GM21367 (cell line): ENCODE measurements around the gene GPHA2.

Source experiments
- ATAC-seq: cut with Tn5 transposase; IDR thresholded peaks from one replicate; pipeline ENCODE4 v1.9.1; 2021; ENCODE audit not compliant: unreplicated experiment

Gene GPHA2

DNA sequence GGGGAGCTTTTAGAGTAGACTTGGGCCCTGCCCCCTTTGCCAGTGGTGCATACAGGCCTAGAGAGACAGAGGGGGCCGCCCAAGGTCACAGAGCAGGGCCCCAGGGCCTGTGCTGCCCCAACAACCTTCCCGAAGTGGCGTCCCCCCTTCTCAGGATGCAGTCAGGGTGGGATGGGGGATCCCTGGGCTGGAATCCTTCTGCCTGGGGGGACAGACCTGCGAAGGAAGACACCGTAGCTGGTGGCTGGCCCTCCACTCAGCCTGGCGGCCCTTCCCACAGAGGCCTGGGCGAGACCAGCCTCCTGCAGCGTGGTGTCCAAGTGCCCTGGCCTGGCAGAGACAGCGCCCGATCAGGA lies 42.9 kb downstream of the GPHA2 start:
- no peak for ATAC-seq

DNA sequence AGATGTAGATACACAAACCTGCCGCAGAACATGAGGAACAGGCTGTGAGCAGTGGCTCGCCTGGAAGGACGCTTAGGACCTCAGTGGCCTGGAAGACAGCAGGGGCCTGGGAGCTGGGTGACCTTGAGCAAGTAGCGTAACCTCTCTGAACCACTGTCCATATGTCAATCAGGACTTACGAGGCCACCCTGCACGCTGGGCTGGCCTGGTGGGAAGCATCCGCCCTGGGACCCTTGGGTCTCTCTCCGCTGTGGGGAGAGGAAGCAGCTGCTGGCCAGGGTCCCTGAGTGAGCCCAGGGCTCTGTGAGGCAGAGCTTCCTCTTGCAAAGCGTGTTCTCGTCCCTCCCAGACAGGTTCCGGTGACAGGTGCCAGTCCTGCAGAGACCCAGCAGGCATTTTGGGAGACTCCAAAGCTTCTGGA lies 43.3 kb downstream of the GPHA2 start:
- no peak for ATAC-seq

DNA sequence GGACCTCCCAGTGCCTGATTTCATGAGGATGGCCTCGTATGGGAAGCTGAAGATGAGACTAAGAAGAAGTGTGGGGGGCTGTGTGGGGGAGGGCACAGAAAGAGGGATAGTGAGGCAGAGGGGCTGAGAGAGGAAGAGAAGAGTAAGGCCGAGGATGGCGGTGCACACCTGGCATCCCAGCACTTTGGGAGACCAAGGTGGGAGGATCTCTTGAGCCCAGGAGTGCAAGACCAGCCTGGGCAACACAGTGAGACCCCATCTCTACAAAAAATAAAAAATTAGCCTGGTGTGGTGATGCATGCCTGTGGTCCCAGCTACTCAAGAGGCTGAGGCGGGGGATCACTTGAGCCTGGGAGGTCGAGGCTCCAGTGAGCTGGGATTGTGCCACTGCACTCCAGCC lies 43.8 kb downstream of the GPHA2 start:
- no peak for ATAC-seq

DNA sequence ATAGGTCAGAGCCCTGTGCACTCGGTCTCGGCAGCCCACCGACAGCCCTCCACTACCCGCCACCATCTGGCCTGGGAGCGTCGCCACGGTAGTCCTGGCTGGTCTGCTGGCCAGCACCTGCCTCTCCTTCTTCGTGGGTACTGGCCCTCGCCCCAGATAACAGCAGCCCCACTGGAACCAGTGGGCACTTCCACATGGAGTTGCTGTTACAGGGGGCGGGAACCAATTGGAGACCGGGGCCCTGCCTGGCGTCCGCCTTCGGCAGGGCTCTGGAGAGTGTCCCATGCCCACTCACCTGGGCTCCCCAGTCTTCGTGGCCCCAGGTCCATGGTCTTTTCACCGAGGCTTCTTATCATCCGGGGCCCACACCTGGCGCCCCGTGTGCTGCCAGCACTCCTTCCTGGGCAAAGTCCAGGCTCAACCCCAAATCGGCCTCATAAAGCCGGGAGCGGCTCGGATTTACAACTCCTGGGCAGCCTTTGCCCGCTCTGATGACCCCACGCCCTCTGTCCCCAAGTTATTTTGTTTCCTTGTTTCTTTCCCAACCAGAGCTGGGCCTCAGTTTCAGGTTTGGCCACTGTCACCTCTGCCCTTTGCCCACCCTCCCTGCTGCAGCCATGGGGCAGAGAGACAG lies 44.4 kb downstream of the GPHA2 start:
- no peak for ATAC-seq

DNA sequence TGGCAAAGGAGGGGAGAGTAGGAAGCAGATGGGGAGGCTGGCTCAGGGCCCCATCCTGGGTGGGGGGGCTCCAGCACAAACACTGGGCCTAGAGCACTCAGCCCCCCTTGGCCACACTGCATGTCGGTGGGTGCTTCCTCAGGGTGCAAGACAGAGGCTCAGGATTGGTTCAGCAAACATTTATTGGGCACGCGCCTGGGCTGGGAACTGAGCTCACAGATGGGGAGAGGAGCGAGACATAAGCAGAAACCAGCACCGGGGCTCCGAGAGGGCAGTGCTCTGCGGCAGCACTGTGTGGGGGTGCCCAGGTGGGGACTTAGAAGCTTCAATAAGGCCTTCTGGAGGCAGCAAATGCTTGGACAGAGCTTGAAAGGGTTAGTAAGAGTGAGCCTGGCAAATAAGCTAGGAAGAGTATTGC lies 45.2 kb downstream of the GPHA2 start:
- no peak for ATAC-seq

DNA sequence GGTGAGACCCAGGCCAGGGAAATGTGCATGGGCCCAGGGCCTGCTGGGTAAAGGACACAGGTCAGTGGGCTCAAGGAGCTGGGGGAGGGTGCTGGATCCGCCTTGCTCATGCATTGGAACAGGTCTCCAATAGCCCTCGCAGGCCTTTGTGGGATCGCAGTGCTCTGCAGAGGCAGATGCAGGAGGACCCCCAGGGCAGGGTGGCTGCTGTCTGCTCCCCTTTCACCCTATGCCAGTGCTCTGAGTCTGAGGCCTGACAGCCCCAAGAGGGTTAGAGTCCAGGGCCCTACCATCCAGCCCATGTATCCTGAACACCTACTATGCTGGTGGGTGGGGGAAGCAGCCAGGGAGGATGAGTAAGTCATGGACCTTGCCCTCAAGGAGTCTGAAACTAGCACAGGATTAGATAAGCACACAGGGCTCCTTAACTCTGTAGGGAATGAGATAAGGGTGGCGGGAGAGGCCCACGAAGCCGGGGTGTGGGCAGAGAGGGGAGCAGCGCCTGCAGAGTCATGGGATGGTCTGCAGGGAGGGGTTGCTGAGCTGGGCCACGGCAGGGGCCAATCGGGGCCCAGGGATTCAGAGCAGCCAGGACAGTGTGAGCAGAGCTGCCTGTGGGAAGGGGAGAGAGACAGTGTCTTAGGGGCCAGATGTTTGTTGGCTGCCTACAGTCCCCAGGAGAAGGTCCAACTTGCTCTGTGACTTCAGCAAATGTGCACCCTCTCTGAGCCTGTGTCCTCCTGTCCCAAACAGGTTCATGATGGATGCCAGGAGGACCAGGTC lies 46.8 kb downstream of the GPHA2 start:
- ATAC-seq: no peak

DNA sequence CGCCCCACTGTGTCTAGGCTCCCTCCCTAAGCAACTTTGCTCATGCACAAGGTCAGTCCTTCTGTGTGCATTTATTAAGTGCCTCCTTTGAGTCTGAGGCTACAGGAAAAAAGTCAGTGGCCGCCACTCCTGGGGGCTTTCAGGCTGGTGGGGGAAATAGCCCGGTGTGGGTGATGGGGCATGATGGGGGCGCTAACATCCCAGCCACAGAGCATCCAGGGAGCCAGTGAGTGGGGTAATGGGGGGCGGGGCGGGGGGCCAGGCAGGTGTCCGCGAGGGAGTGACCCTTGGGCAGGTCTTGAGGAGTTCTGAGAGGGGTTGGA lies 47.3 kb downstream of the GPHA2 start:
- ATAC-seq: no peak

DNA sequence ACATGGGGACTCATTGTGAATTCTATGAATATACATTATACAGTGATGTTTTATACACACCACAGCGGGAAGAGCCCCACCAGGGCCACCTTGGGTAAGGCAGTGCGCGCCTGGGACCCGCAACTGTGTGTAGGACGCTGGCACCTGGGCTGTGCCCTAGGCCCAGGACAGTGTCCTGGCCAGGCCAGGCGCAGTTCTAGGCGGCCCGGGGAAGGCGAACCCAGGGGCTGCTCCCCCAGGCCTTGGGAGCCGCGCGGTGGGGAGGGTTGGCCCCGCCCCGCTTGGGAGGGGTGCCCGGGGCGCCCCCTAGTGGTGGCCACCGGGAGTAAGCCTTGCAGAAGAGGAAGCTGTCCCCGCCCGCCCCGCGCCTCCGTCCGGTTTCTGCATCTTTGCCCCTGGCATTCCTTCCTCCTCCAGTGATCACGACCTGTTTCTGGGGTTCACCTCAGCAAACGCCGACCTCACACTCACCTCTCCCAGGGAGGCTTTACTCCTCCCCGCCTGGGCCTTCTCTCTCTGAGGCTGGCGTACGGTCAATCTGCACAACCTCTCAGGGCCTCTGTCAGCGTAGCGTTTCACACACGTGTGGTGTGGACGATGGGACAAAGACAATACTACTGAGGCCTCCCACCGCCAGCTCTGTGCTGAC lies 47.8 kb downstream of the GPHA2 start:
- ATAC-seq: no peak

DNA sequence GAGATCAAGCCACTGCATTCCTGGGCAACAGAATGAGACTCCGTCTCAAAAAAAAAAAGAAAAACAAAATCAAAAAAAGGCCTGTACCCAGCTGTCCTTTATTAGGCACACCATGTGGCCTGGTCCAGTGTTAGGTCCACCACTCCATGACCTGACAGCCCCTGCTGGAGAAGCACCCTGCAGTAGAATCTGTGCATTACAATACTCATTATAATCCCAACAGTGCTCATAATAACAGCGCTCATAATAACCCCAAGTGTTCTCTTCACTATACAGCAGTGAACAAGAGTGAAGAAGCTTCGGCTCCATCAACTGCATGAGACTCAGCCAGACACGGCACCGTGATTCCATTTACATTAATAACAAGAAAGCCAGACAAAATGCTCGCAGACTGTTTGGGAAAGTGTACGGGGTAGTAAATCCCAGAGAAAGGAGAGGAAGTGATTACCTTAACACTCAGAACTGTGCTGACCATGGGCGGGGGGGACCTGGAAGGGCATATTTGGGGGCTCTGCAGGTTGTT lies 48.4 kb downstream of the GPHA2 start:
- no peak for ATAC-seq

DNA sequence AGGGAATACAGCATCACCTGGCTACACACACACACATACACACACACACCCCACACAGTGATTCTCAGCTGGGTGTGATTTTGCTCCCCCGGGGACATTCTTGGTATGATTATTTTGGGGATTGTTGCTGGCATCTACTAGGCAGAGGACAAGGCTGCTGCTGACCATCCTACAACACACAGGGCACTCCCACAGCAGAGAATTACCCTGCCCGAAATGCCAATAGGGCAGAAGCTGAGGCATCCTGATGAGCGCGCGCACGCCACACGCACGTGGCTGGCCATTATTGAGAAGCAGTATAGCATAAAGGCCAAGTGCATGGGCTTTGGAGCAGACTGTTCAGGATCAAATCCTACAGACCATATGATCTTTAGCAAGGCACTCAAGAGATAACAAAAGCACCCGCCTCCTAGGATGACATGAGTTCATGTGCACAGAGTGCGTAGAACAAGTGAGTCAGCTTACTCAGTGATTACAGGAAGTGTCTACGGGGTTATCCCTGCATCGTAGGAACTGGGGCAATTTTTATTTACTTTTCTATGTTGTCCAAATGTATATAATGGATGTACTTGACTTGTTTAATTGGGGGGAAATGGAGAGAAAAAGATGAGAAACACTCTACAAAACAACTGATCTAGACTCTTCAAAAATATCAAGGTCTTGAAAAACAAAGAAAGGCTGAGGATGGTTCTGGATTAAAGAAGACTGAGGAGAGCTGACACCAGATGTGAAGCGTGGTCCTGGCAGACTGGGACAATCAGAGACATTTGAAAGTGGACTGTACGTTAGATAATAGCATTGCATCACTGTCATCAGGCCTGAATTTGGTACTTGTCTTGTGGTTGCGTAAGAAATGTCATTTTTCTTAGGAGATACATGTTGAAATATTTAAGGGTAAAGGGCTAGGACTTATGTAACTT lies 50.1 kb downstream of the GPHA2 start:
- no peak for ATAC-seq
